GM12874 (cell line): Measurements from ENCODE around the gene EEIG1.

ENCODE experiments used
- TF ChIP-seq, protein P1 (sequence below): IDR thresholded peaks from 2 replicates; pipeline ENCODE4 v1.5.1; 2011; ENCODE audit warnings: low read depth, mild to moderate bottlenecking, control low read depth, low read length, moderate library complexity; ENCODE audit not compliant: insufficient read depth

EEIG1 gene

DNA sequence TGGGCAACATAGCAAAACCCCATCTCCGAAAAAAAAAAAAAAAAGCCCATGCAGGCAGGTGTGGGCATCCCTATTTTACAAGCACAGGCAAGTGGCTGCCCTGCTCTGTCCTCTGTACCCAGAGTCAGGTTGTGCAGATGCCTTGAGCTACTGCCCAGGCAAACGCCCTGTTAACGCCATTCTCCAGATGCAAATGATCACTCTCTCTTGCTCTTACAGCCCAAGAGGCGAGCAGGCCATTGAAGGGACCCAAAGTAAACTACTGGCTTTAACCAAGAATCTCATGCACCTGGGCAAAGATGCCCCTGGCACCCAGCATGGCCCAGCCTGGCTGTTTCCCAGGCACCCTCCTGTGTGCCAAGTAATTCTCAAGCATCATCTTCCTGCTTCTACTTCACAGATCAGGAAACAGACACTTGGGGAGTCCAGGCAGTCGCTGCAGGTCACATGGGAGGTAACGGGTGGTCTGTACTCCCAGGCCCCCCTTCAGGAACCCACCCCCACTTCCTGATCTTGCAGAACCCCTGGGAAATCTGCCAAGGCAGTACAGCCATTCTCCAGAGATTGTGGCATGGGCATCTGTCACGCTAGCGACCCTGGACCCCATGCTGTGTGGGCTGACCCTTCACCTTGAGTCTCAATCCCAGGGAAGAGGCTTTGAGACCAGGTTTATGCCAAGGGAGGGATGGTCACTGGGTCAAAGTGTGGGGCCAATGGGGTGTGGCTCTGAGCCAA, 14.2 kb downstream of the EEIG1 start:
- TF ChIP-seq, protein P1, sequence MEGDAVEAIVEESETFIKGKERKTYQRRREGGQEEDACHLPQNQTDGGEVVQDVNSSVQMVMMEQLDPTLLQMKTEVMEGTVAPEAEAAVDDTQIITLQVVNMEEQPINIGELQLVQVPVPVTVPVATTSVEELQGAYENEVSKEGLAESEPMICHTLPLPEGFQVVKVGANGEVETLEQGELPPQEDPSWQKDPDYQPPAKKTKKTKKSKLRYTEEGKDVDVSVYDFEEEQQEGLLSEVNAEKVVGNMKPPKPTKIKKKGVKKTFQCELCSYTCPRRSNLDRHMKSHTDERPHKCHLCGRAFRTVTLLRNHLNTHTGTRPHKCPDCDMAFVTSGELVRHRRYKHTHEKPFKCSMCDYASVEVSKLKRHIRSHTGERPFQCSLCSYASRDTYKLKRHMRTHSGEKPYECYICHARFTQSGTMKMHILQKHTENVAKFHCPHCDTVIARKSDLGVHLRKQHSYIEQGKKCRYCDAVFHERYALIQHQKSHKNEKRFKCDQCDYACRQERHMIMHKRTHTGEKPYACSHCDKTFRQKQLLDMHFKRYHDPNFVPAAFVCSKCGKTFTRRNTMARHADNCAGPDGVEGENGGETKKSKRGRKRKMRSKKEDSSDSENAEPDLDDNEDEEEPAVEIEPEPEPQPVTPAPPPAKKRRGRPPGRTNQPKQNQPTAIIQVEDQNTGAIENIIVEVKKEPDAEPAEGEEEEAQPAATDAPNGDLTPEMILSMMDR: no peak

DNA sequence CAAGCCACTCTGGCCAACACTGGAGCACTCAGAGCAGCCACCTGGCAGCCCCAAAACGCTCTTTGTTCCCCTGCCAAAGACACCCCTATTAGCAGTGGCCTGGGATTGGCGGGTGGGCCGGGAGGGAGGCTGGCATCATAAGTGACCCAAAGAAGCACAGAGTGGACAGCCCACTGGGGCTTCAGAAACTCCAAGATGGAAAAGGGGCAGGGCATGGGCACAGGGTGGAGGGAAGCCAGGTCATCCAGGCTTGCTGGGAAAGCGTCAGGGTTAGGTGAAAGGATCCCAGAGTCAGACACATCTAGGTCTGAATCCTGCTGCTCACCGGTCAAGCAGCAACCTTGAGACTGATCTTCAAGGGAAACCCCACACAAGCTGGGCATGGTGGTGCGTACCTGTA, 14.8 kb downstream of the EEIG1 start:
- TF ChIP-seq, protein P1: no peak

DNA sequence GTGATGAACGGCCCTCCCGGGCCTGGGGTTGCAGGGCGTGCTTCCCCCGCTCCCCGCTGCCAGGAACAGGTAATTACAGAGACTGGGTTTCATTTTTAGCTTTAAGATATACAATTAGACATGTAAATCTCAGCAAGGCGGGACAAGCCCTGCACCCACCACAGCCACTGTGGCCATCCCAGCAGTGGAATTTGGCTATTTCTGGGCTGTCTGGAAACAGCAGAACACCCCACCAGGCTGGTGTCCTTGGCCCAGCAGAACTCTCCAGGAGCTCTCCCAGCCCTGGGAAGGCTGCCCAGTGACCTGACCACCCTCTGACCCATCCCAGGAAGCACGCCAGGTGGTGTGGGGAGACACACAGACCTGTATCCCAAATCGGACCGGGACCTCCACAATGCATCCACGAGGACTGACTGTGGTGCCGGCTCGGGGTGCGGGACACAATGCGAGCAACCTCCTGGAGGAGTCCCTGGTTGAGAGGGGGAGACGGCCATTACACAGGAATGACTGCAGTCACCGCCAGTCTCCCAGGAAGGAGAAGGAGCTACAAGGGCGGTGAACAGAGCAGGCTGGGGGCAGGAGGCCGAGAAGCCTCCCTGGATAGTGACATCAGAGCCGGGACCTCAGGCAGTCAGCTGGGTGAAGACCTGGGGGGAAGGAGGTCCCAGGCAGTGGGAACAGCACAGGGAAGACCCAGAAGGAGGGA, 17.3 kb downstream of the EEIG1 start:
- TF ChIP-seq, protein P1: no peak

DNA sequence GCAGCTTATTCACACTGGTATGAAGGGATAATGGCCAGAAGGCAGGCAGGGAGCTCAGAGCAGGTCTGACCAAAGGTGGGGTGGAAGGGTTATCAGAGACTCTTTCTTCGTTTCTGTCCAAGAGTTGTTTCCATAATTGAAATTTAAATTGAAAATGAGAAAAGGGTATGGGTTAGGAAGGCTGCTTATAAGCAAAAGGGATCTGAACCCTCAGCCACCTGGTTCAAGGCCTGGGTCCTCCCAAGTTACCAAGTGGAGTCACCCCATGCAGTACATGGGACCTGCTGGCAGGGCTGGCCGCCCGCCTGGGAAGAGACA, 17.8 kb downstream of the EEIG1 start:
- TF ChIP-seq, protein P1: no peak

DNA sequence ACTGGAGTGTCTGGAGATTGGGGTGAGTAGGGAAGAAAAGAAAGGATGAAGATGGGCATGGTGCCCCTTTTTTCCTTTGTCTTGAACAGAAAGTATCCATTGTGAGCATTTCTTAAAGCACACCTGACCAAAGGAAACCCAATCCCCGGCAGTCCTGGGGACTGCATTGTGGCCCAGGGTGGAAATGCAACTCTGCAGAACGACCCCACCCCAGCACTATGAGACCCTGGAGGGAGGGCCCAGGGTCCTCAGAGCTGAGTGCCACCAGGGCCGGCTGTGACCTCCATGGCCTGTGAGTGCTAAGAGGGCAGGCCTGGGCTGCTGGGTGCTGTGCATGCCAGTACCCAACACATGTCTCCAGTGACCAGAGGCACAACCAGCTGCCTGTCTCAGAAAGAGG, 18.5 kb downstream of the EEIG1 start:
- TF ChIP-seq, protein P1: no peak

DNA sequence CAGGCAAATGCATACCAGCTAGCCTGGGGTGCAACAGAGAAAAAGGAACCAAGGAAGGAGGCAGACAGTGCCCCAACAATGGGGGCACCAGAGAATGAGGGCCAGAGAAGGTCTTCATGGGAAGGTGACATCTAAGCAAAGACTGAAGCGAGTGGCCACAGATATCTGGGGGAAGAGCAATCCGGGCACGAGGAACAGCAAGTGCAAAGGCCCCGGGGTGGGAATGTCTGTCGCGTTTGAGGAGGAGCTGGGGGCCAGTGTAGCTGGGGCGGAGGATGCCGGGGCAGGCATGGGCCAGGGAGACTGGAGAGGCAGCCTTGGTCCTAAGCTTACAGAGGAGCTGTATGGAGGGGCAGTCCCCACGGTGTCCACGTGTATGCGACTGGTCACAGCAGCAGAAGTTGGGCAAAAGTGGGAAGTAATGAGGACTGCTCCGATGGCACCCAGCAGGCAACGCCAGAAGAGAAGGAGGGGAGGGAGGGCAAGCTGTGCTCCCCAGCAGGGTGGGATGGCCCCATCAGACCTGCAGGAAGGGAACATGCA, 19.1 kb downstream of the EEIG1 start:
- TF ChIP-seq, protein P1: no peak

DNA sequence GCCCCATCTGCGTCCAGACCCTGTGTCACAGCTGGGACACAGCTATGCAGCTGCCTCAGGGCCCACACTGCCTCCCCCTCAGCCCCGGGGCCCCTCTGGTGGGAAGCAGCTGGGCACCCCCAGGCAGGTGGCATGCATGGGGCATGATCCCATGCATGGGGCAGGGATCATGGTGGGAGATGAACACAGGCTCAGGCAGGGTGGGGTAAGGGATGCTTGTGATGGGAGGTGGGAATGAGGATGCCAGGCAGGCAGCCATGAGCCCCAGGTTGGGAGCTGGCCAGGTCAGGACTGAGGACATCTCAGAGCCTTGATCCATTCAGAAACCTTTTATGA, 19.7 kb downstream of the EEIG1 start:
- TF ChIP-seq, protein P1: no peak
